ENCODE data around the gene PLEKHG3.

- TF ChIP-seq FOXA1 (IDR thresholded peaks at IDR 0.05) (no peak), GABPA (IDR thresholded peaks at IDR 0.05 in 1 of 2, conservative IDR thresholded peaks at IDR 0.05 in 1 of 2) (no peak), CTCF (IDR thresholded peaks at IDR 0.05; ENCODE audit: low read depth, low read length, missing input control) (no peak), HNF4G (IDR thresholded peaks at IDR 0.05) (no peak), REST (IDR thresholded peaks at IDR 0.05) (no peak), TAF1 (conservative IDR thresholded peaks at IDR 0.05) (no peak), SP1 (IDR thresholded peaks at IDR 0.05) (no peak), EGR1 (IDR thresholded peaks at IDR 0.05; ENCODE audit: low read depth in 2 of 2) (no peak), YY1 (IDR thresholded peaks at IDR 0.05) (no peak), HNF4A (conservative IDR thresholded peaks at IDR 0.05) (no peak), JUND (IDR thresholded peaks at IDR 0.05) (no peak), MAX (IDR thresholded peaks at IDR 0.05) (no peak), FOXA2 (IDR thresholded peaks at IDR 0.05) (no peak), ATF3 (IDR thresholded peaks at IDR 0.05) (no peak)
These were observed 75.2 kb downstream of the PLEKHG3 start for GRCh38 chr14:64779472-64779871.

Data from liver (tissue), 3 donors.